Panc1 (cell line): ENCODE results near the gene NVL. TPM values are rescaled to one million over a fixed set of nuclear protein-coding genes. Genes with fewer than 3 reads are reported as not detected.

Source experiments
- ATAC-seq: fragments of 200-7000 bp; cut with Tn5 transposase; 2 replicates; pipeline ENCODE4 v1.9.1; 2020; ENCODE audit warnings: mild to moderate bottlenecking, moderate library complexity
- BruUV-seq: library from RNA; stranded (reverse); fragments of 400-500 nt; replicated peaks from 2 replicates; lab custom pipeline; 2021; lab: Mats Ljungman, UMichigan
- CTCF ChIA-PET: fragments of 300-600 bp; sonication (Branson Sonifier 250); formaldehyde crosslinking; loops from one replicate; lab custom pipeline; 2022; ENCODE audit warnings: antibody characterized with exemption; lab: Charles Lee
- POLR2A ChIA-PET: fragments of 300-600 bp; sonication (Branson Sonifier 250); formaldehyde crosslinking; loops from one replicate; lab custom pipeline; 2022; ENCODE audit warnings: antibody characterized with exemption; lab: Charles Lee
- DNase-seq: peaks from one replicate; pipeline ENCODE4 v3.0.0-alpha.2; 2010; ENCODE audit warnings: low read depth, low spot score
- H3K27ac ChIP-seq: 2 replicates; pipeline ENCODE4 v1.5.1; 2011; ENCODE audit warnings: mild to moderate bottlenecking, low read length, inconsistent platforms
- H3K27me3 ChIP-seq: fragments of 200-500 bp; sonication (Bioruptor generic); 2 replicates; pipeline ENCODE4 v1.6.0; 2014; ENCODE audit warnings: low read length, inconsistent platforms; ENCODE audit not compliant: control insufficient read depth, insufficient read depth
- H3K36me3 ChIP-seq: fragments of 200-500 bp; sonication (Bioruptor generic); 2 replicates; pipeline ENCODE4 v1.5.1; 2014; ENCODE audit warnings: inconsistent platforms, mild to moderate bottlenecking, low read length, moderate library complexity; ENCODE audit not compliant: control insufficient read depth, insufficient read depth
- H3K4me1 ChIP-seq: 2 replicates; pipeline ENCODE4 v1.5.1; 2011; ENCODE audit warnings: inconsistent platforms, mild to moderate bottlenecking, low read length, moderate library complexity; ENCODE audit not compliant: control insufficient read depth, insufficient read depth
- H3K4me3 ChIP-seq, 2 experiments: 2 replicates each; pipeline ENCODE4 v1.5.1; 2011 to 2012; ENCODE audit warnings: low read depth in 2 of 2, low read length in 2 of 2, mild to moderate bottlenecking in 2 of 2, inconsistent platforms in 1 of 2, moderate library complexity in 1 of 2
- H3K9me3 ChIP-seq: fragments of 200-500 bp; sonication (Bioruptor generic); 2 replicates; pipeline ENCODE4 v1.5.1; 2014; ENCODE audit warnings: low read depth, mild to moderate bottlenecking, inconsistent platforms, low read length, moderate library complexity; ENCODE audit not compliant: control insufficient read depth, insufficient read depth
- POLR2AphosphoS5 ChIP-seq: IDR thresholded peaks from 2 replicates; pipeline ENCODE4 v1.6.1; 2012; ENCODE audit warnings: mild to moderate bottlenecking, low read depth, low read length, moderate library complexity
- REST ChIP-seq, 2 experiments: IDR thresholded peaks; 2 replicates each; pipeline ENCODE4 v1.6.1; 2011 to 2012; ENCODE audit warnings: low read depth in 2 of 2, control low read depth in 1 of 2, low read length in 1 of 2, mild to moderate bottlenecking in 1 of 2, moderate library complexity in 1 of 2; ENCODE audit not compliant: insufficient read depth in 1 of 2
- SIN3A ChIP-seq: IDR thresholded peaks from 2 replicates; pipeline ENCODE4 v1.6.1; 2012; ENCODE audit warnings: low read depth, mild to moderate bottlenecking, low read length, moderate library complexity, borderline replicate concordance; ENCODE audit not compliant: insufficient read depth
- TCF7L2 ChIP-seq: IDR thresholded peaks from 2 replicates; pipeline ENCODE4 v1.6.1; 2011; ENCODE audit warnings: mild to moderate bottlenecking, low read depth, low read length, inconsistent platforms
- in situ Hi-C: cut with HindIII; loops from 2 replicates; pipeline ENCODE4 v1.10.0; 2016; ENCODE audit warnings: low sequenced_read_pairs, low pct_unique_long_range_greater_than_20kb
- intact Hi-C: fragments of 100-400 bp; cut with micrococcal nuclease; formaldehyde crosslinking; loops from one replicate; pipeline ENCODE4 v1.10.0; 2022; ENCODE audit not compliant: unreplicated experiment
- total RNA-seq: library from RNA; stranded (reverse); gene quantifications from one replicate; pipeline ENCODE4 v1.2.1, GENCODE V29; 2021; ENCODE audit not compliant: unreplicated experiment
- TF ChIP-seq, protein P1 (sequence below): fragments of 450-650 bp; IDR thresholded peaks from 2 replicates; pipeline ENCODE4 v1.5.1; 2017; ENCODE audit warnings: mild to moderate bottlenecking

NVL gene
- total RNA-seq, 1 experiment from 2014 or later = 25.0 TPM

- ChIA-PET CTCF (no interaction called here), POLR2A (no interaction called here)
- BruUV-seq = no TSS peak
- ATAC-seq = no peak
- H3K4me3 ChIP-seq = no peak overlapping the region
- H3K36me3 ChIP-seq = no peaks in the 10 kb centered on the region
- intact Hi-C loops (no loop called here), in situ Hi-C loops (no loop called here)
- H3K27ac ChIP-seq = no peak overlapping the region
- H3K27me3 ChIP-seq = no peaks in the 10 kb centered on the region
- no peaks in the 10 kb centered on the region for H3K9me3 ChIP-seq
- H3K4me1 ChIP-seq = no peaks in the 10 kb centered on the region
- TF ChIP-seq, protein P1, sequence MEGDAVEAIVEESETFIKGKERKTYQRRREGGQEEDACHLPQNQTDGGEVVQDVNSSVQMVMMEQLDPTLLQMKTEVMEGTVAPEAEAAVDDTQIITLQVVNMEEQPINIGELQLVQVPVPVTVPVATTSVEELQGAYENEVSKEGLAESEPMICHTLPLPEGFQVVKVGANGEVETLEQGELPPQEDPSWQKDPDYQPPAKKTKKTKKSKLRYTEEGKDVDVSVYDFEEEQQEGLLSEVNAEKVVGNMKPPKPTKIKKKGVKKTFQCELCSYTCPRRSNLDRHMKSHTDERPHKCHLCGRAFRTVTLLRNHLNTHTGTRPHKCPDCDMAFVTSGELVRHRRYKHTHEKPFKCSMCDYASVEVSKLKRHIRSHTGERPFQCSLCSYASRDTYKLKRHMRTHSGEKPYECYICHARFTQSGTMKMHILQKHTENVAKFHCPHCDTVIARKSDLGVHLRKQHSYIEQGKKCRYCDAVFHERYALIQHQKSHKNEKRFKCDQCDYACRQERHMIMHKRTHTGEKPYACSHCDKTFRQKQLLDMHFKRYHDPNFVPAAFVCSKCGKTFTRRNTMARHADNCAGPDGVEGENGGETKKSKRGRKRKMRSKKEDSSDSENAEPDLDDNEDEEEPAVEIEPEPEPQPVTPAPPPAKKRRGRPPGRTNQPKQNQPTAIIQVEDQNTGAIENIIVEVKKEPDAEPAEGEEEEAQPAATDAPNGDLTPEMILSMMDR = no peak
- no peak for DNase-seq
Measured at GRCh38 chr1:224235813-224236493, 94.0 kb downstream of the NVL start.

DNA sequence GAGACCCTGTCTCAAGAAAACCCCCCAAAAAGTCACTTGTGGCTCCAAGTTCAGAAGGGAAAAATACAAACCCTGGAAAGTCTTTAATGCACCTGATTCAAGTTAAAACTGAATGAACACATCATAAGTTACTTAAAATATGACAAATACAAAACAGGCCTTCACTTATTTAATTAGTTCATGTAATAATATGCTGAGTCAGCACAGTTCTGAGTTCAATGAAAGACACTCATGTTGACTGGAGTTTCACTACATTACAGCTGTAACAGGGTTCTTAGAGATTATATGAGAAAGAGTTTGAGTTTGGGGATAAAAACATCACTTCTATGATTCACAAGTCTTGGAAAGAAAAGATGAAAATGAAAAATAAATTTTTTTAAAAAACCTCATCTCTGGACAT, 96.0 kb downstream of the NVL start:
- intact Hi-C loops = no loop called here
- no peak for ATAC-seq
- Histone ChIP-seq H3K4me1 (no peaks in the 10 kb centered on the region), H3K27me3 (no peaks in the 10 kb centered on the region), H3K4me3 (no peak overlapping the region), H3K27ac (no peak overlapping the region), H3K9me3 (no peaks in the 10 kb centered on the region), H3K36me3 (no peaks in the 10 kb centered on the region)
- POLR2A ChIA-PET = no interaction called here
- BruUV-seq = no TSS peak
- in situ Hi-C loops = no loop called here
- CTCF ChIA-PET = no interaction called here
- DNase-seq = no peak
- TF ChIP-seq REST (IDR thresholded peaks at IDR 0.05; ENCODE audit: insufficient read depth in 1 of 2, low read depth in 2 of 2, low read length in 1 of 2) (no peak), POLR2AphosphoS5 (no peak), SIN3A (no peak), TCF7L2 (no peak)
- TF ChIP-seq, protein P1 = no peak
